A673 (cell line): ENCODE results near the gene RHBDF2.

Source experiments
- CTCF ChIP-seq: fragments of 300-800, 200-600 bp; sonication (generic); conservative IDR thresholded peaks from 2 replicates; pipeline ENCODE4 v1.5.1; 2017; ENCODE audit warnings: low read depth, mild to moderate bottlenecking, antibody characterized with exemption, low read length, moderate library complexity, mixed read lengths
- EZH2 ChIP-seq: fragments of 200-600 bp; sonication (generic); IDR thresholded peaks from 2 replicates; pipeline ENCODE4 v1.6.1; 2017; ENCODE audit warnings: borderline replicate concordance, low read depth, mild to moderate bottlenecking, mixed read lengths, antibody characterized with exemption, low read length; ENCODE audit not compliant: poor library complexity, severe bottlenecking

- no peak for TF ChIP-seq CTCF
- TF ChIP-seq EZH2: no peak
Observed at GRCh38 chr17:76471498-76472257, 29.5 kb downstream of the RHBDF2 start.
